ENCODE measurements around the gene UBE2K.

- TF ChIP-seq POLR2A (IDR thresholded peaks at IDR 0.05; ENCODE audit: low read depth) (no peak), CTCF (IDR thresholded peaks at IDR 0.05) (no peak)
Measured at GRCh38 chr4:39660757-39661156, 37.2 kb upstream of the UBE2K start.

Measured in esophagus muscularis mucosa (tissue), 3 donors.